Measurements from ENCODE around the gene IQCH.

DNA sequence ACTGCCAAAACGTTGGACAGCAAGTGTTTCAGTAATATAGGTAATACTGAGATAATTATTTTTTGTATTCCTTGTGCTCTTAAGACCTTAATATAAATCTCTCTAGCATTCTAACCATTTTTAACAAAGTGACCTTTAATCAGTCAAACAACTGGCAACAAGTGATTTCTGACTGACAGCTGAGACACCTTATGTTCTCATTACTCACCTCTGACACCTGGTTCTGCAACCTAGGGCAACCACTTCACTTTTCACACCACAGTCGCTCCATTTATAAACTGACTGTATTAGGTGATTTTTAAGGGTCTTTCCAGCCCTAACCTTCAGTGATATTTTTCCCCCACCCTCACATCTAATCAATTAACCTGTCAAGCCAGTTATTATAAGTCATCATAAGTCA, 205.9 kb downstream of the IQCH start:
- no peak for TF ChIP-seq POLR2A (IDR thresholded peaks at IDR 0.05)
- TF ChIP-seq, protein P1, sequence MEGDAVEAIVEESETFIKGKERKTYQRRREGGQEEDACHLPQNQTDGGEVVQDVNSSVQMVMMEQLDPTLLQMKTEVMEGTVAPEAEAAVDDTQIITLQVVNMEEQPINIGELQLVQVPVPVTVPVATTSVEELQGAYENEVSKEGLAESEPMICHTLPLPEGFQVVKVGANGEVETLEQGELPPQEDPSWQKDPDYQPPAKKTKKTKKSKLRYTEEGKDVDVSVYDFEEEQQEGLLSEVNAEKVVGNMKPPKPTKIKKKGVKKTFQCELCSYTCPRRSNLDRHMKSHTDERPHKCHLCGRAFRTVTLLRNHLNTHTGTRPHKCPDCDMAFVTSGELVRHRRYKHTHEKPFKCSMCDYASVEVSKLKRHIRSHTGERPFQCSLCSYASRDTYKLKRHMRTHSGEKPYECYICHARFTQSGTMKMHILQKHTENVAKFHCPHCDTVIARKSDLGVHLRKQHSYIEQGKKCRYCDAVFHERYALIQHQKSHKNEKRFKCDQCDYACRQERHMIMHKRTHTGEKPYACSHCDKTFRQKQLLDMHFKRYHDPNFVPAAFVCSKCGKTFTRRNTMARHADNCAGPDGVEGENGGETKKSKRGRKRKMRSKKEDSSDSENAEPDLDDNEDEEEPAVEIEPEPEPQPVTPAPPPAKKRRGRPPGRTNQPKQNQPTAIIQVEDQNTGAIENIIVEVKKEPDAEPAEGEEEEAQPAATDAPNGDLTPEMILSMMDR (IDR thresholded peaks at IDR 0.05): no peak

All from tibial nerve (tissue), 3 donors.